Measurements from ENCODE around the gene NUAK2.

NUAK2 gene

DNA sequence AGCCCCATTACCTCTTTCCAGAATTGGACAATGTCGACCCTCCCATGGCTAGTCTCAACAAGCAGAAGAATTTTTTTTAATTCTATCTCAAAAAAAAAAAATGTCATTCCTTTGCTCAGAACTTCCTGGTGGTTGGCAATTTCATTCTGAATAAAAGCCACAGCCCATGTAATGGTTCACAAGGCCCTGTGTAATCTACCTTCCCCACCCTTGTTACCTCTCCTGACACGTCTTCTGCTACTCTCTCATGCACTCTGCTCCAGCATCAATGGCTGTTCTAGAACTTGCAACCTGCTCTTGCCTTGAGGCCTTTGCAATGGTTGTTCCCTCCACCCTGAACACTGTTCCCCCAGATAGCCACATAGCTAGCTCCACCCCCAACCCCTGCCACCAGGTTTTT is 25.4 kb downstream of the NUAK2 start:
- no peak overlapping the region for H3K4me3 ChIP-seq (ENCODE audit: low read length)
- DNase-seq (ENCODE audit: low read depth) = peak; percentile 33
- TF ChIP-seq, protein P1, sequence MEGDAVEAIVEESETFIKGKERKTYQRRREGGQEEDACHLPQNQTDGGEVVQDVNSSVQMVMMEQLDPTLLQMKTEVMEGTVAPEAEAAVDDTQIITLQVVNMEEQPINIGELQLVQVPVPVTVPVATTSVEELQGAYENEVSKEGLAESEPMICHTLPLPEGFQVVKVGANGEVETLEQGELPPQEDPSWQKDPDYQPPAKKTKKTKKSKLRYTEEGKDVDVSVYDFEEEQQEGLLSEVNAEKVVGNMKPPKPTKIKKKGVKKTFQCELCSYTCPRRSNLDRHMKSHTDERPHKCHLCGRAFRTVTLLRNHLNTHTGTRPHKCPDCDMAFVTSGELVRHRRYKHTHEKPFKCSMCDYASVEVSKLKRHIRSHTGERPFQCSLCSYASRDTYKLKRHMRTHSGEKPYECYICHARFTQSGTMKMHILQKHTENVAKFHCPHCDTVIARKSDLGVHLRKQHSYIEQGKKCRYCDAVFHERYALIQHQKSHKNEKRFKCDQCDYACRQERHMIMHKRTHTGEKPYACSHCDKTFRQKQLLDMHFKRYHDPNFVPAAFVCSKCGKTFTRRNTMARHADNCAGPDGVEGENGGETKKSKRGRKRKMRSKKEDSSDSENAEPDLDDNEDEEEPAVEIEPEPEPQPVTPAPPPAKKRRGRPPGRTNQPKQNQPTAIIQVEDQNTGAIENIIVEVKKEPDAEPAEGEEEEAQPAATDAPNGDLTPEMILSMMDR (IDR thresholded peaks at IDR 0.05; ENCODE audit: insufficient read depth, low read depth, low read length, missing control alignments) = no peak

DNA sequence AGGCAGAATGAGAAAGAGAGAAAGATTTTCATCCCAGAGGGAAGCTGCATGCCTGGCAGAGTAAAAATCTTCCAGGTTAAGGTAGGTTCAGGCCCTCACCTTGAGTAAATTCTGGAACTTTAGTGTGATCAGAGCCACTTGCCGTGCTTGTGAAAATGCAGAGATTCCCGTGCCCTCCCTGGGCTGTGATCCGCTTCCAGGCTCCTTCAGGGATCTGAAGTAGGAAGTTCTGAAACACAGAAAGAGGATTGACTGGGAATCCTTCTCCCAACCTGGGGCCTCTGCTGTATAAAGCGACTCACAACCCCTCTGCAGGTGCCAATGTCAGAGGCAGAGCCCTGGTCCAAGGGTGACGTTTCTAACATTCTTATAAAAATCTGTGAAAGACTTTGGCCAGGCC is 26.6 kb downstream of the NUAK2 start:
- no peak for DNase-seq (ENCODE audit: low read depth)
- H3K4me3 ChIP-seq (ENCODE audit: low read length) = no peak overlapping the region
- TF ChIP-seq, protein P1 (IDR thresholded peaks at IDR 0.05; ENCODE audit: insufficient read depth, low read depth, low read length, missing control alignments) = no peak

DNA sequence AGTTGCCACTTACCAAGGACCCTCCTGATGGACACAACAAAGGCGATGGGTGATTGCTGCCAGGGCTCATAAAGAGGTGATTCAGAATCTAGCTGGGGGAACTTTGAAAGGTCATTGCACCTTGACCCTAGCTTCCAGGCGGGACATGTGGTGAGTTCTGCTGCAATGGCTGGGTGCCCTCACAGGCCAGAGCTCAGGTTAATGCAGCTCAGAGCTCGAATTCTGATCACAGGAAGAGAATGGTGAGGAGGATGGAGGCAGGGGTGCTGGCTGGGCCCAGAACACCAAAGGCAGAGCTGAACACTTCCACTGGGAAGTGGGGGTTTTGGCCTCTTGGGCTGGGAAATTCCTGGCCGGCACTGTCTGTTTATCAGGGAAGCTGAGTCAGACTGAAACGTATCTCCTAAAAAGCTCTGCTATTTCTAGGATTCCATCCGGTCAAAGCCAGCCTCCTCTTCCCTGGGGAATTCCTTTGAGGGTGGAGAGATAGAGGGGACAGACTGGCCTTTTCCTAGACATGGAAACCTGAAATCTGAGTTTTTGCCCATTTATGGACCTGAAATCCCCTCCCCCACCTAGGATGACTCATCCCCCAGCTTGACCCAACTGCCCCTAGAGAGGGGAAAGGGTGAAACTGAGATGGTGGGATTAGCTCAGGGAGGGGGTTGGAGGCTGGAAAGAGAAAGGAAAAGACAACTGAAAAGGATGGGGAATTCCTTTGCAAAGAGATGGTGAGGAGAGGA is 27.2 kb downstream of the NUAK2 start:
- no peak overlapping the region for H3K4me3 ChIP-seq (ENCODE audit: low read length)
- TF ChIP-seq, protein P1 (IDR thresholded peaks at IDR 0.05; ENCODE audit: insufficient read depth, low read depth, low read length, missing control alignments) = no peak
- peak; percentile 82 for DNase-seq (ENCODE audit: low read depth)

DNA sequence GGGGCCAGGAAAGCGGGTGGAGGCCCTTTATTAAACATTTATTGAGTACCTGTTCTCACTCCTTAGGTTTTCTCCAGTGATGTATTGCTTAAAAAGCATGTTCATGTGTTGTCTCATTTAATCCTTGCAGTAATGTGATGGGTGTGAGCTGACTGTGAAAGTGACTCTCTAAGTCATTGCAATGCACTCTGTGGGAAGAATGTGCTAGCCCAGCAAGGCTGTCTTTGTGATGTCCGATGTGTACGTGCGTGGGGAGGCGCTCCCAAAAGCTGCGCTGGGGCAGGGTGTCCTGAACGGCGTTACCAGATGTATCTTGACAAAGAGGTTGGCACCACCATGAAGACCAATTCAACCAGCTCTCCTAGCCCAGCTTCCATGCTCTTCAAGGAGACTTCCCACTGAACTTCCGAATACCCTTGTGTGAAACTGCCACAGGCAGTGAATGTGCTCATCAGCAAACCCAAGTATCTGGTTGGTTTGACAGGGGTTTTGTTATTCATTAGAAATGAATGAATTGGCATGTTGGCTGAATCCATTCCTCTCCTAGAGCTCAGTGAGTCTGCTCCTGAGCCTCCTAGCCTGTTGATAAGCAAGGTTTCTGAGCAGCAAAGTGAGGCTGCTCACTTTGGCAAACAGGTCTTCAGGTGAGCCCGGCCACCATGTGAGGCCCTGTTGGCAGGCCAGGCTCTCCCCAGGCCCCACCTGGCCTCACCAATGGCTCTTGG is 28.0 kb downstream of the NUAK2 start:
- no peak overlapping the region for H3K4me3 ChIP-seq (ENCODE audit: low read length)
- TF ChIP-seq, protein P1 (IDR thresholded peaks at IDR 0.05; ENCODE audit: insufficient read depth, low read depth, low read length, missing control alignments) = no peak
- DNase-seq (ENCODE audit: low read depth) = peak; percentile 64

DNA sequence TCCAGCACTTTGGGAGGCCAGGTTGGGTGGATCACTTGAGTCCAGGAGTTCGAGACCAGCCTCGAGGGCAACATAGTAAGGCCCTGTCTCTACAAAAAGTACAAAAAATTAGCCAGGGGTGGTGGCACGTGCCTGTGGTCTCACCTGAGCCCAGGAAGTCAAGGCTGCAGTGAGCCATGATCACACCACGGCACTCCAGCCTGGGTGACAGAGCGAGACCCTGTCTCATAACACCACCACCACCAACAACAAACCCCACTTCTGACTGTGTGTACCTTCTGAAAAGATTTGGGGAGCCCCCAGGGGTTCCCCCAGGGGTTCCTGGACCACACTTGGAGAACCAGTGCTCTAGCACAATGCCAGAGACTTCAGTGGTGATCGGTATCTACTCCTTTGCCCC is 29.9 kb downstream of the NUAK2 start:
- no peak for DNase-seq (ENCODE audit: low read depth)
- TF ChIP-seq, protein P1 (IDR thresholded peaks at IDR 0.05; ENCODE audit: insufficient read depth, low read depth, low read length, missing control alignments) = no peak
- no peak overlapping the region for H3K4me3 ChIP-seq (ENCODE audit: low read length)

DNA sequence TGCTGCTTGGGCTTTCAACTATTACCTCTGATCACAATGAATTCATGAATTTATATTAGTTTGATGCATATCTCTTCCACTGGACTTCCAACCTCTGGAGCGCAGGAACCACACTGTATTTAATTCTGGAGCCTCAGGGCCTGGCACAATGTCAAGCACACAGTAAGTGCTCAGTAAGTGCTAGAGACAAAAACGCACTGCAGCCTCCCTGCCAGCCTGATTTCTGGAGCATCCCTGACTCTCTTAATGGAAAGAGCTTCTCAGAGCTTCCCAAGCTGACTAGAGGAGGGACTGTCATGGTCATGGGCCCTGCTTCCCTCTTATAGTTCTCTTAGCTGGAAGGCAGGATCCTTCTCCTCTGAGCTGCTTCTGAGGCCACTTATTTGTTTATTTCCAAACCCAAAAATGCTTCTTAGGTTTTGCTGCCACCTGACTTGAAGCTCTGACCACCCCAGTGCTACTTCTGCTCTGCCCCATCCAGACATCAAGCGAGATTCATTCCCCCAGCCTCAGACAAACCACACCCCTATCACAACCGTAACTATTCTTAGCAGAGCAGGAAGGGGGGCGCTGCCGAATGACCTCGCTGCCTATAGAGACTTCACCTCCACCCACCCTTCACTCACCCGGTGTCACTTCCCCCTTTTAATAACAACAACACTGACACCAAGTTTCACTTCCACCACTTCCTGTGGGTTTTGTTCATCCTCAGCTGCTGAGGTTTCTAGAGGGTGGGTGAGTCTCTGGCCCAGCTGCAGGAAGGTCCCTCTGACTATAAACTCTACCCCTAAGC is 33.6 kb downstream of the NUAK2 start:
- no peak for DNase-seq (ENCODE audit: low read depth)
- TF ChIP-seq, protein P1 (IDR thresholded peaks at IDR 0.05; ENCODE audit: insufficient read depth, low read depth, low read length, missing control alignments) = no peak
- H3K4me3 ChIP-seq (ENCODE audit: low read length) = no peak overlapping the region

All from epithelial cell of esophagus (primary cell).